ENCODE results near the gene SLC38A8. TPM values are rescaled to one million over a fixed set of nuclear protein-coding genes. Genes with fewer than 3 reads are reported as not detected.

The SLC38A8 gene
- total RNA-seq, 3 donors from 2014 or later (not counting 1 experiment from before 2014, with no cell fraction given): not detected

- peaks cover 5% of the 10 kb centered on the region for H3K27me3 ChIP-seq (ENCODE audit: control insufficient read depth, insufficient read depth, low read length)
- H3K4me3 ChIP-seq (ENCODE audit: low read length): no peak overlapping the region
- no peak for ATAC-seq
- intact Hi-C loops (cut with micrococcal nuclease): no loop called here
- 81% methylated on average over 17 of the region's 17 CpGs for WGBS (ENCODE audit: insufficient coverage)
- H3K27ac Mint-ChIP-seq: no peak overlapping the region
- H3K9me3 Mint-ChIP-seq: no peaks in the 10 kb centered on the region
- H3K4me1 ChIP-seq (ENCODE audit: control insufficient read depth, insufficient read depth, low read length): no peaks in the 10 kb centered on the region
- peaks cover 10 to 11% of the 10 kb centered on the region in 2 donors for H3K27me3 Mint-ChIP-seq (ENCODE audit: low read depth in 2 of 2)
- no peaks in the 10 kb centered on the region for H3K4me1 Mint-ChIP-seq
- H3K36me3 ChIP-seq (ENCODE audit: control insufficient read depth, insufficient read depth, low read length): no peaks in the 10 kb centered on the region
- no peak overlapping the region for H3K27ac ChIP-seq (ENCODE audit: low read length)
- H3K4me3 Mint-ChIP-seq: no peak overlapping the region
- TF ChIP-seq CTCF (IDR thresholded peaks at IDR 0.05): no peak
- no peak for DNase-seq
- no peaks in the 10 kb centered on the region for H3K9me3 ChIP-seq (ENCODE audit: control insufficient read depth, insufficient read depth, low read length)
- no peaks in the 10 kb centered on the region for H3K36me3 Mint-ChIP-seq
These were observed 714 bp downstream of the SLC38A8 start for GRCh38 chr16:84041881-84042280.

- H3K27ac Mint-ChIP-seq: no peak overlapping the region
- Histone ChIP-seq H3K4me1 (ENCODE audit: control insufficient read depth, insufficient read depth, low read length) (no peaks in the 10 kb centered on the region), H3K27me3 (ENCODE audit: control insufficient read depth, insufficient read depth, low read length) (peaks cover 5% of the 10 kb centered on the region), H3K27ac (ENCODE audit: low read length) (no peak overlapping the region), H3K4me3 (ENCODE audit: low read length) (no peak overlapping the region), H3K36me3 (ENCODE audit: control insufficient read depth, insufficient read depth, low read length) (no peaks in the 10 kb centered on the region), H3K9me3 (ENCODE audit: control insufficient read depth, insufficient read depth, low read length) (no peaks in the 10 kb centered on the region)
- no peak for TF ChIP-seq CTCF (IDR thresholded peaks at IDR 0.05)
- H3K4me1 Mint-ChIP-seq: no peaks in the 10 kb centered on the region
- no peak overlapping the region for H3K4me3 Mint-ChIP-seq
- ATAC-seq (no peak), DNase-seq (no peak)
- no peaks in the 10 kb centered on the region for H3K36me3 Mint-ChIP-seq
- intact Hi-C loops (cut with micrococcal nuclease): no loop called here
- WGBS (ENCODE audit: insufficient coverage): 85% methylated on average over 42 of the region's 42 CpGs
- no peaks in the 10 kb centered on the region for H3K9me3 Mint-ChIP-seq
- peaks cover 11 to 13% of the 10 kb centered on the region in 2 donors for H3K27me3 Mint-ChIP-seq (ENCODE audit: low read depth in 2 of 2)
These were observed 1.5 kb downstream of the SLC38A8 start for GRCh38 chr16:84040823-84041820.

GRCh38 chr16:84040226-84040822 is 2.3 kb downstream of the SLC38A8 start:
- H3K9me3 Mint-ChIP-seq: no peaks in the 10 kb centered on the region
- H3K9me3 ChIP-seq (ENCODE audit: control insufficient read depth, insufficient read depth, low read length): no peaks in the 10 kb centered on the region
- H3K27ac Mint-ChIP-seq: no peak overlapping the region
- no peak overlapping the region for H3K4me3 ChIP-seq (ENCODE audit: low read length)
- no peak overlapping the region for H3K4me3 Mint-ChIP-seq
- H3K27me3 Mint-ChIP-seq (ENCODE audit: low read depth in 2 of 2): peaks cover 11 to 13% of the 10 kb centered on the region in 2 donors
- WGBS (ENCODE audit: insufficient coverage): 84% methylated on average over 14 of the region's 14 CpGs
- intact Hi-C loops (cut with micrococcal nuclease): no loop called here
- no peaks in the 10 kb centered on the region for H3K36me3 ChIP-seq (ENCODE audit: control insufficient read depth, insufficient read depth, low read length)
- ATAC-seq: no peak
- DNase-seq: no peak
- H3K4me1 Mint-ChIP-seq: no peaks in the 10 kb centered on the region
- H3K4me1 ChIP-seq (ENCODE audit: control insufficient read depth, insufficient read depth, low read length): no peaks in the 10 kb centered on the region
- no peaks in the 10 kb centered on the region for H3K36me3 Mint-ChIP-seq
- peaks cover 5% of the 10 kb centered on the region for H3K27me3 ChIP-seq (ENCODE audit: control insufficient read depth, insufficient read depth, low read length)
- no peak overlapping the region for H3K27ac ChIP-seq (ENCODE audit: low read length)
- TF ChIP-seq CTCF (IDR thresholded peaks at IDR 0.05): no peak
